ENCODE measurements around the gene AKT2. TPM values are rescaled to one million over a fixed set of nuclear protein-coding genes. Genes with fewer than 3 reads are reported as not detected.
A peak's percentile ranks its signal among the peaks of the same experiment; 100 is the strongest.

The AKT2 gene
- total and polyA plus RNA-seq, 8 donors = 49.2 to 79.3 (median 55.4) TPM

- no peak for TF ChIP-seq CTCF (IDR thresholded peaks at IDR 0.05)
- intact Hi-C loops (cut with DNase I) = no loop called here
- no peak for DNase-seq
- Histone ChIP-seq H3K36me3 (peaks cover 0 to 22% (median 13%) of the 10 kb centered on the region in 3 donors), H3K9me3 (no peaks in the 10 kb centered on the region), H3K4me1 (peaks cover 6 to 20% (median 14%) of the 10 kb centered on the region in 3 donors), H3K27ac (no peak overlapping the region), H3K27me3 (no peaks in the 10 kb centered on the region), H3K4me3 (no peak overlapping the region)
- 87 to 92% methylated on average over 3 of the region's 3 CpGs for WGBS, 2 donors
- FAIRE-seq = no peak
- ATAC-seq = no peak
Observed at GRCh38 chr19:40255619-40256166, 29.5 kb downstream of the AKT2 start.

GRCh38 chr19:40254714-40255418 lies 30.3 kb downstream of the AKT2 start:
- H3K4me1 ChIP-seq = peaks cover 6 to 20% (median 14%) of the 10 kb centered on the region in 3 donors
- ATAC-seq = peak in 1 of 4 donors; percentile 53

GRCh38 chr19:40253611-40254092 lies 31.5 kb downstream of the AKT2 start:
- TF ChIP-seq CTCF (IDR thresholded peaks at IDR 0.05) = no peak
- no peak for DNase-seq
- intact Hi-C loops (cut with DNase I) = no loop called here
- H3K27ac ChIP-seq = peak overlapping the region in 1 of 4 donors; percentile 6
- peaks cover 6 to 20% (median 14%) of the 10 kb centered on the region in 3 donors for H3K4me1 ChIP-seq
- H3K9me3 ChIP-seq = no peaks in the 10 kb centered on the region
- WGBS, 2 donors = 23 to 33% methylated on average over 8 of the region's 8 CpGs
- no peaks in the 10 kb centered on the region for H3K27me3 ChIP-seq
- no peak for FAIRE-seq
- H3K36me3 ChIP-seq = peaks cover 0 to 22% (median 13%) of the 10 kb centered on the region in 3 donors
- ATAC-seq = peak in 2 of 4 donors; percentile 10 to 16
- H3K4me3 ChIP-seq = no peak overlapping the region

More at GRCh38 chr19:40254714-40255418, 30.3 kb downstream of the AKT2 start:
- Histone ChIP-seq H3K27ac (no peak overlapping the region), H3K4me3 (no peak overlapping the region), H3K27me3 (no peaks in the 10 kb centered on the region), H3K36me3 (peaks cover 0 to 22% (median 13%) of the 10 kb centered on the region in 3 donors), H3K9me3 (no peaks in the 10 kb centered on the region)
- intact Hi-C loops (cut with DNase I) = no loop called here
- no peak for FAIRE-seq
- WGBS, 2 donors = 82 to 86% methylated on average over 16 of the region's 16 CpGs
- DNase-seq = no peak
- TF ChIP-seq CTCF (IDR thresholded peaks at IDR 0.05) = no peak

- peak overlapping the region in 1 of 4 donors; percentile 4 for H3K27ac ChIP-seq
- no peak for DNase-seq
- TF ChIP-seq CTCF (IDR thresholded peaks at IDR 0.05) = no peak
- FAIRE-seq = no peak
- peaks cover 0 to 22% (median 13%) of the 10 kb centered on the region in 3 donors for H3K36me3 ChIP-seq
- no peak overlapping the region for H3K4me3 ChIP-seq
- no peaks in the 10 kb centered on the region for H3K27me3 ChIP-seq
- WGBS, 2 donors = 40 to 44% methylated on average over 7 of the region's 7 CpGs
- peaks cover 6 to 20% (median 14%) of the 10 kb centered on the region in 3 donors for H3K4me1 ChIP-seq
- ATAC-seq = peak in 3 of 4 donors; percentile 36 to 59 (median 50)
- intact Hi-C loops (cut with DNase I) = no loop called here
- no peaks in the 10 kb centered on the region for H3K9me3 ChIP-seq
Observed at GRCh38 chr19:40252395-40252794, 32.8 kb downstream of the AKT2 start.
